ENCODE results near the gene AHRR.

GRCh38 chr5:389891-390622 lies 68.5 kb downstream of the AHRR start:
- TF ChIP-seq CTCF (IDR thresholded peaks at IDR 0.05; ENCODE audit: poor library complexity) (no peak), EZH2 (IDR thresholded peaks at IDR 0.05; ENCODE audit: borderline replicate concordance) (no peak), EZH2phosphoT487 (IDR thresholded peaks at IDR 0.05; ENCODE audit: low read depth, severe bottlenecking, unreplicated experiment) (no peak)
